GM12878 (cell line): ENCODE data around the gene BRIX1. TPM values are rescaled to one million over a fixed set of nuclear protein-coding genes. Genes with fewer than 3 reads are reported as not detected.

Experiments
- ATAC-seq: fragments of 200-7000 bp; cut with Tn5 transposase; 3 replicates; pipeline ENCODE4 v1.9.1; 2020; ENCODE audit warnings: mild to moderate bottlenecking, moderate library complexity
- BruUV-seq: library from RNA; stranded (reverse); fragments of 400-500 nt; replicated peaks from 2 replicates; lab custom pipeline; 2021; lab: Mats Ljungman, UMichigan
- CTCF ChIA-PET: fragments of 300-600 bp; sonication (Branson Sonifier 250); formaldehyde crosslinking; extraction: SDS; loops from one replicate; lab custom pipeline; 2021; ENCODE audit warnings: inconsistent platforms; lab: Yijun Ruan, JAX
- POLR2A ChIA-PET: fragments of 350-600 bp; formaldehyde crosslinking; extraction: SDS; loops from one replicate; lab custom pipeline; 2021; ENCODE audit warnings: inconsistent platforms; lab: Charles Lee
- RAD21 ChIA-PET: fragments of 300-600 bp; sonication (Branson Sonifier 250); formaldehyde crosslinking; loops from one replicate; lab custom pipeline; 2023; ENCODE audit warnings: antibody characterized with exemption; ENCODE audit not compliant: unreplicated experiment; lab: Charles Lee
- SMC1A ChIA-PET: fragments of 300-600 bp; sonication (Branson Sonifier 250); formaldehyde crosslinking; loops from one replicate; lab custom pipeline; 2023; ENCODE audit not compliant: unreplicated experiment, uncharacterized antibody; lab: Charles Lee
- DNase-seq: peaks from one replicate; pipeline ENCODE4 v3.0.0-alpha.2; 2011; ENCODE audit warnings: low read depth, low spot score
- FAIRE-seq: peaks from 3 replicates; lab custom pipeline; 2011; peaks lifted over from hg19 to GRCh38; lab: Jason Lieb, UNC
- H2AFZ ChIP-seq: 2 replicates; pipeline ENCODE4 v1.6.0; 2011; ENCODE audit warnings: low read depth, low read length, control low read depth; ENCODE audit not compliant: control insufficient read depth
- H3K27ac ChIP-seq: 2 replicates; pipeline ENCODE4 v1.5.1; 2011; ENCODE audit warnings: control low read depth; ENCODE audit not compliant: control insufficient read depth, insufficient read depth
- H3K27me3 ChIP-seq, 2 experiments: replicated peaks in 1 of 2; 2 replicates each; pipeline versions ENCODE4 v1.6.0 to v1.6.1; 2011; ENCODE audit warnings: low read length in 1 of 2; ENCODE audit not compliant: control insufficient read depth in 2 of 2, insufficient read depth in 2 of 2
- H3K36me3 ChIP-seq, 2 experiments: 2 replicates each; pipeline ENCODE4 v1.5.1; 2011; ENCODE audit warnings: low read length in 1 of 2; ENCODE audit not compliant: control insufficient read depth in 2 of 2, insufficient read depth in 2 of 2
- H3K4me1 ChIP-seq: 2 replicates; pipeline ENCODE4 v1.6.1; 2011; ENCODE audit warnings: mild to moderate bottlenecking, low read length, moderate library complexity, mixed read lengths; ENCODE audit not compliant: control insufficient read depth, insufficient read depth
- H3K4me2 ChIP-seq: 2 replicates; pipeline ENCODE4 v1.6.0; 2011; ENCODE audit warnings: control low read depth; ENCODE audit not compliant: control insufficient read depth, insufficient read depth
- H3K4me3 ChIP-seq: fragments of 200-600 bp; sonication (generic); 2 replicates; pipeline ENCODE4 v1.5.1; 2016
- H3K79me2 ChIP-seq: 2 replicates; pipeline ENCODE4 v1.6.0; 2011; ENCODE audit warnings: low read length; ENCODE audit not compliant: control insufficient read depth, insufficient read depth
- H3K9ac ChIP-seq: 2 replicates; pipeline ENCODE4 v1.8.0; 2011; ENCODE audit warnings: low read length, control low read depth, mixed read lengths; ENCODE audit not compliant: control insufficient read depth, insufficient read depth
- H3K9me3 ChIP-seq: replicated peaks from 3 replicates; pipeline ENCODE4 v1.5.1; 2011; ENCODE audit warnings: mild to moderate bottlenecking, low read length; ENCODE audit not compliant: control insufficient read depth, insufficient read depth
- H4K20me1 ChIP-seq: 2 replicates; pipeline ENCODE4 v1.6.0; 2011; ENCODE audit not compliant: control insufficient read depth, insufficient read depth
- FOXM1 ChIP-seq: IDR thresholded peaks from 2 replicates; pipeline ENCODE4 v1.6.1; 2012; ENCODE audit warnings: low read depth, mild to moderate bottlenecking, inconsistent platforms, low read length, moderate library complexity
- ZNF217 ChIP-seq: fragments of 450-650 bp; IDR thresholded peaks from 2 replicates; pipeline ENCODE4 v1.6.1; 2017; ENCODE audit warnings: antibody characterized with exemption, mild to moderate bottlenecking
- WGBS: methylation state at CpG from one replicate; pipeline ENCODE4 v1.1.6; 2016; ENCODE audit warnings: low lambda C conversion rate; ENCODE audit not compliant: insufficient replicate concordance, insufficient coverage; ENCODE audit errors: missing lambda C conversion rate; 5-methylcytosine and 5-hydroxymethylcytosine counted together
- in situ Hi-C: fragments of 300-500 bp; cut with MboI; formaldehyde crosslinking; loops from 9 replicates; pipeline ENCODE4 v1.14.3; 2018; ENCODE audit warnings: mixed read lengths
- intact Hi-C: fragments of 100-400 bp; cut with micrococcal nuclease; formaldehyde crosslinking; loops from one replicate; pipeline ENCODE4 v1.14.2; 2022; ENCODE audit not compliant: unreplicated experiment
- polyA plus RNA-seq, 11 experiments: library from polyadenylated mRNA; depleted of rRNA in 4 of 11; unstranded in 6 of 11; stranded (reverse) in 5 of 11; fragments of >200 nt; fragmentation: Nextera tagmentation in 4 of 11; fragmentation: Illumina TruSeq in 1 of 11; extraction: Ambion mirVana in 4 of 11; extraction: Trizol in 1 of 11; gene quantifications; 1 replicate in 1 of 11; 2 replicates in 10 of 11; pipeline versions ENCODE4 v1.2.1 to v1.2.3, GENCODE V29; 2011 to 2016; ENCODE audit warnings: inconsistent platforms in 2 of 11, missing spikeins in 2 of 11, low read depth in 1 of 11
- total RNA-seq, 4 experiments: library from RNA; depleted of rRNA in 3 of 4; stranded (reverse); fragments of >200 nt in 3 of 4; fragmentation: Illumina TruSeq in 1 of 4; extraction: Trizol in 1 of 4; gene quantifications; 2 replicates each; pipeline versions ENCODE4 v1.2.1 to v1.2.3, GENCODE V29; 2013 to 2021
- TF ChIP-seq, protein P1 (sequence below): IDR thresholded peaks from 2 replicates; pipeline ENCODE4 v1.6.1; 2011; ENCODE audit warnings: low read depth, low read length, improper control_type of control experiment, borderline replicate concordance
- TF ChIP-seq, protein P2 (sequence below): fragments of 450-650 bp; IDR thresholded peaks from 2 replicates; pipeline ENCODE4 v1.6.1; 2017; ENCODE audit warnings: antibody characterized with exemption, mild to moderate bottlenecking, moderate library complexity

Gene BRIX1
- total and polyA plus RNA-seq, 10 of the 15 experiments (the other 5 are each of a cell fraction or from before 2014, with no cell fraction given), result 48.3 to 119 (median 78.9) TPM

DNA sequence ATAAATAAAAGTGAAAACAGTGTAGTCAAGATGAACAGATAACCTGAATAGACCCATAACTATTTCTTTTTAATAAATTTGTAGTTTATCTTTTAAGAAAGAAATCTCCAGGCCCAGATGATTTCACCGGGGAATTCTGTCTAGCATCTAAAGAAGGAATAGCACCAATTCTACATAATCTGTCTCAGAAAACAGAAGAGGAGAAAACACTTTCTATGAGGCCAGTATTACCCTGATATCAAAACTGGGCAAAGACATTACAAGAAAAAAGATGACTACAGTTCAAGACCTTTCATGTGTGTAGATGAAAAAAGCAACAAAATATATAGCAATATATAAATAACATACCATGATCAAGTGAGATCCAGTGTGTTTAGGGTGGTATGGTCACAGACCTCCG, 45.1 kb upstream of the BRIX1 start:
- Histone ChIP-seq H3K4me1 (no peaks in the 10 kb centered on the region), H3K9me3 (no peaks in the 10 kb centered on the region), H3K4me2 (no peak overlapping the region), H2AFZ (no peak overlapping the region), H3K4me3 (no peak overlapping the region), H3K27ac (no peak overlapping the region), H3K27me3 (no peaks in the 10 kb centered on the region), H4K20me1 (no peaks in the 10 kb centered on the region), H3K79me2 (no peaks in the 10 kb centered on the region), H3K9ac (no peak overlapping the region), H3K36me3 (no peaks in the 10 kb centered on the region)
- ChIA-PET CTCF (interaction anchor here (1.7 kb wide), 1 partner anchor 28 kb away, joined by 4 read pairs; no protein-coding TSS in a partner anchor), RAD21 (no interaction called here), SMC1A (interaction anchor here (1.3 kb wide), 1 partner anchor 25 kb away, joined by 4 read pairs; no protein-coding TSS in a partner anchor), POLR2A (no interaction called here)
- intact Hi-C loops (no loop called here), in situ Hi-C loops (loop anchor here (25.0 kb wide), 1 partner anchor 683 kb away; no protein-coding TSS in a partner anchor)
- ATAC-seq, result no peak
- TF ChIP-seq ZNF217 (no peak), FOXM1 (no peak)
- TF ChIP-seq, protein P1, sequence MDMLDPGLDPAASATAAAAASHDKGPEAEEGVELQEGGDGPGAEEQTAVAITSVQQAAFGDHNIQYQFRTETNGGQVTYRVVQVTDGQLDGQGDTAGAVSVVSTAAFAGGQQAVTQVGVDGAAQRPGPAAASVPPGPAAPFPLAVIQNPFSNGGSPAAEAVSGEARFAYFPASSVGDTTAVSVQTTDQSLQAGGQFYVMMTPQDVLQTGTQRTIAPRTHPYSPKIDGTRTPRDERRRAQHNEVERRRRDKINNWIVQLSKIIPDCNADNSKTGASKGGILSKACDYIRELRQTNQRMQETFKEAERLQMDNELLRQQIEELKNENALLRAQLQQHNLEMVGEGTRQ, result no peak
- TF ChIP-seq, protein P2, sequence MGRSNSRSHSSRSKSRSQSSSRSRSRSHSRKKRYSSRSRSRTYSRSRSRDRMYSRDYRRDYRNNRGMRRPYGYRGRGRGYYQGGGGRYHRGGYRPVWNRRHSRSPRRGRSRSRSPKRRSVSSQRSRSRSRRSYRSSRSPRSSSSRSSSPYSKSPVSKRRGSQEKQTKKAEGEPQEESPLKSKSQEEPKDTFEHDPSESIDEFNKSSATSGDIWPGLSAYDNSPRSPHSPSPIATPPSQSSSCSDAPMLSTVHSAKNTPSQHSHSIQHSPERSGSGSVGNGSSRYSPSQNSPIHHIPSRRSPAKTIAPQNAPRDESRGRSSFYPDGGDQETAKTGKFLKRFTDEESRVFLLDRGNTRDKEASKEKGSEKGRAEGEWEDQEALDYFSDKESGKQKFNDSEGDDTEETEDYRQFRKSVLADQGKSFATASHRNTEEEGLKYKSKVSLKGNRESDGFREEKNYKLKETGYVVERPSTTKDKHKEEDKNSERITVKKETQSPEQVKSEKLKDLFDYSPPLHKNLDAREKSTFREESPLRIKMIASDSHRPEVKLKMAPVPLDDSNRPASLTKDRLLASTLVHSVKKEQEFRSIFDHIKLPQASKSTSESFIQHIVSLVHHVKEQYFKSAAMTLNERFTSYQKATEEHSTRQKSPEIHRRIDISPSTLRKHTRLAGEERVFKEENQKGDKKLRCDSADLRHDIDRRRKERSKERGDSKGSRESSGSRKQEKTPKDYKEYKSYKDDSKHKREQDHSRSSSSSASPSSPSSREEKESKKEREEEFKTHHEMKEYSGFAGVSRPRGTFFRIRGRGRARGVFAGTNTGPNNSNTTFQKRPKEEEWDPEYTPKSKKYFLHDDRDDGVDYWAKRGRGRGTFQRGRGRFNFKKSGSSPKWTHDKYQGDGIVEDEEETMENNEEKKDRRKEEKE, result no peak
- no peak for FAIRE-seq
- no TSS peak for BruUV-seq
- WGBS, result 47% methylated on average over 2 of the region's 2 CpGs
- no peak for DNase-seq
